ENCODE results near the gene ULK1. TPM values are rescaled to one million over a fixed set of nuclear protein-coding genes. Genes with fewer than 3 reads are reported as not detected.

ULK1 gene
- total RNA-seq, 1 donor: 11.7 TPM

- DNase-seq (ENCODE audit: low read depth): no peak
- TF ChIP-seq CTCF (IDR thresholded peaks at IDR 0.05; ENCODE audit: insufficient read depth, low read depth, low read length): no peak
- no peak overlapping the region for H3K4me3 ChIP-seq (ENCODE audit: low read depth, low read length)
Measured at GRCh38 chr12:131942671-131943070, 48.2 kb downstream of the ULK1 start.

- H3K4me3 ChIP-seq (ENCODE audit: low read depth, low read length): no peak overlapping the region
- TF ChIP-seq CTCF (IDR thresholded peaks at IDR 0.05; ENCODE audit: insufficient read depth, low read depth, low read length): no peak
- DNase-seq (ENCODE audit: low read depth): no peak
Measured at GRCh38 chr12:131943389-131943788, 49.0 kb downstream of the ULK1 start.

GRCh38 chr12:131943876-131944275 lies 49.5 kb downstream of the ULK1 start:
- DNase-seq (ENCODE audit: low read depth): no peak
- no peak for TF ChIP-seq CTCF (IDR thresholded peaks at IDR 0.05; ENCODE audit: insufficient read depth, low read depth, low read length)
- no peak overlapping the region for H3K4me3 ChIP-seq (ENCODE audit: low read depth, low read length)

- DNase-seq (ENCODE audit: low read depth): no peak
- no peak for TF ChIP-seq CTCF (IDR thresholded peaks at IDR 0.05; ENCODE audit: insufficient read depth, low read depth, low read length)
- H3K4me3 ChIP-seq (ENCODE audit: low read depth, low read length): no peak overlapping the region
Measured at GRCh38 chr12:131944601-131945251, 50.3 kb downstream of the ULK1 start.

GRCh38 chr12:131946757-131947156 lies 52.3 kb downstream of the ULK1 start:
- H3K4me3 ChIP-seq (ENCODE audit: low read depth, low read length): no peak overlapping the region
- no peak for TF ChIP-seq CTCF (IDR thresholded peaks at IDR 0.05; ENCODE audit: insufficient read depth, low read depth, low read length)

GRCh38 chr12:131947482-131948027 lies 53.1 kb downstream of the ULK1 start:
- H3K4me3 ChIP-seq (ENCODE audit: low read depth, low read length): no peak overlapping the region
- no peak for DNase-seq (ENCODE audit: low read depth)
- TF ChIP-seq CTCF (IDR thresholded peaks at IDR 0.05; ENCODE audit: insufficient read depth, low read depth, low read length): no peak

More at GRCh38 chr12:131946757-131947156, 52.3 kb downstream of the ULK1 start:
- DNase-seq (ENCODE audit: low read depth): no peak
